Endothelial cell of umbilical vein (primary cell): ENCODE measurements around the gene KLHL30. TPM values are rescaled to one million over a fixed set of nuclear protein-coding genes. Genes with fewer than 3 reads are reported as not detected.

Source experiments
- BruUV-seq: library from RNA; stranded (reverse); fragments of 400-500 nt; replicated peaks from 2 replicates; lab custom pipeline; 2021; lab: Mats Ljungman, UMichigan
- CTCF ChIA-PET: fragments of 300-600, 350-600 bp; sonication (Branson Sonifier 250); formaldehyde crosslinking; loops from one replicate; lab custom pipeline; 2021; ENCODE audit warnings: antibody characterized with exemption, inconsistent platforms; lab: Charles Lee
- POLR2A ChIA-PET: fragments of 300-600, 350-600 bp; sonication (Branson Sonifier 250); formaldehyde crosslinking; loops from one replicate; lab custom pipeline; 2021; ENCODE audit warnings: antibody characterized with exemption, inconsistent platforms; lab: Charles Lee
- DNase-seq: peaks from one replicate; pipeline ENCODE4 v3.0.0-alpha.2; 2011; ENCODE audit warnings: low read depth, low spot score
- FAIRE-seq: peaks from 2 replicates; lab custom pipeline; 2011; peaks lifted over from hg19 to GRCh38; lab: Jason Lieb, UNC
- H2AFZ ChIP-seq: 2 replicates; pipeline ENCODE4 v1.6.0; 2012; ENCODE audit warnings: low read depth, low read length, control low read depth, inconsistent platforms
- H3K27ac ChIP-seq: 2 replicates; pipeline ENCODE4 v1.5.1; 2011; ENCODE audit warnings: low read depth, mild to moderate bottlenecking, control low read depth, low read length, moderate library complexity; ENCODE audit not compliant: insufficient read depth
- H3K27me3 ChIP-seq, 2 experiments: 2 replicates each; pipeline versions ENCODE4 v1.6.0 to v1.6.1; 2011; ENCODE audit warnings: low read length in 2 of 2, mixed read lengths in 1 of 2; ENCODE audit not compliant: control insufficient read depth in 2 of 2, insufficient read depth in 2 of 2
- H3K36me3 ChIP-seq, 2 experiments: 2 replicates in 1 of 2; 3 replicates in 1 of 2; pipeline ENCODE4 v1.5.1; 2011; ENCODE audit warnings: low read length in 2 of 2, mild to moderate bottlenecking in 1 of 2, moderate library complexity in 1 of 2; ENCODE audit not compliant: control insufficient read depth in 2 of 2, insufficient read depth in 2 of 2; ENCODE audit errors: extremely low read depth in 1 of 2
- H3K4me1 ChIP-seq: 3 replicates; pipeline ENCODE4 v1.5.1; 2011; ENCODE audit warnings: mild to moderate bottlenecking, low read length; ENCODE audit not compliant: control insufficient read depth, insufficient read depth; ENCODE audit errors: extremely low read depth
- H3K4me2 ChIP-seq: 2 replicates; pipeline ENCODE4 v1.6.1; 2011; ENCODE audit warnings: low read length, control low read depth, mixed read lengths; ENCODE audit not compliant: insufficient read depth
- H3K4me3 ChIP-seq, 3 experiments: fragments of 200-600 bp in 1 of 3; sonication (generic), shearing (Covaris generic) in 1 of 3; replicated peaks in 1 of 3; 2 replicates each; pipeline ENCODE4 v1.5.1; 2011 to 2016; ENCODE audit warnings: control low read depth in 3 of 3, low read length in 3 of 3, mild to moderate bottlenecking in 2 of 3, inconsistent platforms in 1 of 3, low read depth in 1 of 3, moderate library complexity in 1 of 3; ENCODE audit not compliant: insufficient read depth in 1 of 3
- H3K79me2 ChIP-seq: 2 replicates; pipeline ENCODE4 v1.6.0; 2012; ENCODE audit warnings: low read length, inconsistent platforms; ENCODE audit not compliant: control insufficient read depth, insufficient read depth
- H3K9ac ChIP-seq: replicated peaks from 2 replicates; pipeline ENCODE3; 2011; ENCODE audit warnings: low read length, control low read depth; ENCODE audit not compliant: insufficient read depth; ENCODE audit errors: extremely low read depth
- H3K9me1 ChIP-seq: replicated peaks from 3 replicates; pipeline ENCODE4 v1.6.0; 2011; ENCODE audit warnings: mild to moderate bottlenecking, low read length; ENCODE audit not compliant: control insufficient read depth, insufficient read depth; ENCODE audit errors: extremely low read depth
- H3K9me3 ChIP-seq: replicated peaks from 2 replicates; pipeline ENCODE4 v1.5.1; 2012; ENCODE audit warnings: low read length, inconsistent platforms; ENCODE audit not compliant: control insufficient read depth, insufficient read depth
- H4K20me1 ChIP-seq: replicated peaks from 2 replicates; pipeline ENCODE3; 2011; ENCODE audit warnings: mild to moderate bottlenecking, low read length; ENCODE audit not compliant: control insufficient read depth, insufficient read depth; ENCODE audit errors: extremely low read depth
- EZH2 ChIP-seq: IDR thresholded peaks from 2 replicates; pipeline ENCODE4 v1.6.1; 2012; ENCODE audit warnings: borderline replicate concordance, low read depth, mild to moderate bottlenecking, moderate library complexity, low read length, inconsistent platforms; ENCODE audit not compliant: severe bottlenecking
- FOS ChIP-seq: IDR thresholded peaks from 2 replicates; pipeline ENCODE4 v1.6.1; 2011; ENCODE audit warnings: mild to moderate bottlenecking, low read length, moderate library complexity, borderline replicate concordance; ENCODE audit not compliant: insufficient read depth
- GATA2 ChIP-seq: IDR thresholded peaks from 2 replicates; pipeline ENCODE4 v1.7.0; 2011; ENCODE audit warnings: low read depth, mild to moderate bottlenecking, moderate library complexity, mixed read lengths, low read length; ENCODE audit not compliant: insufficient read length, insufficient read depth
- JUN ChIP-seq: IDR thresholded peaks from 2 replicates; pipeline ENCODE4 v1.6.1; 2011; ENCODE audit warnings: borderline replicate concordance, low read depth; ENCODE audit not compliant: insufficient read length, insufficient read depth
- MYC ChIP-seq: IDR thresholded peaks from one replicate; pipeline ENCODE4 v1.6.1; 2011; ENCODE audit warnings: mild to moderate bottlenecking, low read depth, low read length
- POLR2A ChIP-seq: IDR thresholded peaks from 2 replicates; pipeline ENCODE4 v1.6.1; 2012; ENCODE audit warnings: low read depth, mild to moderate bottlenecking, control low read depth, low read length
- POLR2AphosphoS5 ChIP-seq: IDR thresholded peaks from 2 replicates; pipeline ENCODE4 v1.6.1; 2012; ENCODE audit warnings: low read depth, mild to moderate bottlenecking, control low read depth, low read length, moderate library complexity; ENCODE audit not compliant: insufficient read depth
- dilution Hi-C: fragments of 300-500 bp; cut with MboI; formaldehyde crosslinking; loops from one replicate; pipeline ENCODE4 v1.15.0; 2019; ENCODE audit warnings: low sequenced_read_pairs; ENCODE audit not compliant: extremely low pct_ligation_motif_present
- intact Hi-C: fragments of 100-400 bp; cut with micrococcal nuclease; formaldehyde crosslinking; loops from one replicate; pipeline ENCODE4 v1.10.0; 2022
- polyA plus RNA-seq, 4 experiments: library from polyadenylated mRNA; depleted of rRNA in 3 of 4; stranded (reverse) in 3 of 4; unstranded in 1 of 4; fragments of >200 nt; gene quantifications; 2 replicates each; pipeline versions ENCODE4 v1.2.1 to v1.2.3, GENCODE V29; 2011 to 2012; ENCODE audit warnings: missing spikeins in 1 of 4
- total RNA-seq: library from RNA; stranded (reverse); gene quantifications from 2 replicates; pipeline ENCODE4 v1.2.3, GENCODE V29; 2021
- TF ChIP-seq, protein P1 (sequence below): IDR thresholded peaks from 2 replicates; pipeline ENCODE4 v1.6.1; 2011; ENCODE audit not compliant: insufficient read depth, insufficient read length
- TF ChIP-seq, protein P2 (sequence below), 2 donors: IDR thresholded peaks; 1 replicate in 1 of 2; 2 replicates in 1 of 2; pipeline ENCODE4 v1.5.1; 2011; ENCODE audit warnings: low read length in 2 of 2, mild to moderate bottlenecking in 2 of 2, moderate library complexity in 2 of 2, control low read depth in 1 of 2, inconsistent platforms in 1 of 2, low read depth in 1 of 2; ENCODE audit not compliant: insufficient read depth in 1 of 2; ENCODE audit errors: extremely low read depth in 1 of 2

The KLHL30 gene
- total and polyA plus RNA-seq, 2 donors (not counting 3 experiments of a cell fraction or from before 2014, with no cell fraction given) = not detected

DNA sequence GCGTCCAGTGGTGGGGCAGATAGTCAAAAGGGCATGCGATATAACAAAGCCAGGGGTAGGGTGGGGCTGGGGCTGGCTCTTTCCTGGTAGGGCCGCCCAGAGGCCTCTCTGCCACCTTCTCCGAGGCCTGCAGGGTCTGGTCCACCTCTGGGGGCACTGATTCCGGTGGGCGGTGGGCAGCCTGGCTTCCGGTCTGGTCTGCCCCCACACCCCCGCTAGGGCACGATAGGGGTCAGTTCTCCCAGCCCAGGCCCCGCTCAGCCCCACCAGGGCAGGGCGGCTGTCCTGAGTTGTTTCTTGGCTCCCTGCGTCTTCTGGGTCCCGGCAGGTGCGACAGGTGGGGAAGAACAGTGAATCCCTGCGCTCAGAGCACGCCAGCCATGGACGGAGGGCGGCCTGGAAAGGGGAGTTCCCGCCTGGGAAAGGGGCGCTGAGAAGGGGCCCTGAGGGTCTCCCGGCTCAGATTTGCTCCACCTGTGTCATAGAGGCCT is 19.6 kb downstream of the KLHL30 start:
- Histone ChIP-seq H3K4me2 (no peak overlapping the region), H2AFZ (no peak overlapping the region), H3K27ac (no peak overlapping the region), H3K4me3 (no peak overlapping the region), H4K20me1 (no peaks in the 10 kb centered on the region), H3K9me1 (no peaks in the 10 kb centered on the region), H3K79me2 (no peaks in the 10 kb centered on the region), H3K9me3 (no peaks in the 10 kb centered on the region), H3K27me3 (peaks cover 2 to 3% of the 10 kb centered on the region in 2 experiments), H3K36me3 (no peaks in the 10 kb centered on the region), H3K9ac (no peak overlapping the region), H3K4me1 (no peaks in the 10 kb centered on the region)
- BruUV-seq = no TSS peak
- dilution Hi-C loops (no loop called here), intact Hi-C loops (loop anchor here (2.0 kb wide), 1 partner anchor 45 kb away; the partner anchor contains the start of gene ILKAP)
- DNase-seq (no peak), FAIRE-seq (no peak)
- ChIA-PET CTCF (interaction anchor here (3.2 kb wide), 1 partner anchor 105 kb away, joined by 35 read pairs; no protein-coding TSS in a partner anchor), POLR2A (no interaction called here)
- TF ChIP-seq, protein P1, sequence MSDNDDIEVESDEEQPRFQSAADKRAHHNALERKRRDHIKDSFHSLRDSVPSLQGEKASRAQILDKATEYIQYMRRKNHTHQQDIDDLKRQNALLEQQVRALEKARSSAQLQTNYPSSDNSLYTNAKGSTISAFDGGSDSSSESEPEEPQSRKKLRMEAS = no peak
- TF ChIP-seq JUN (no peak), FOS (no peak), EZH2 (no peak), POLR2A (no peak), GATA2 (no peak), MYC (no peak), POLR2AphosphoS5 (no peak)
- TF ChIP-seq, protein P2, sequence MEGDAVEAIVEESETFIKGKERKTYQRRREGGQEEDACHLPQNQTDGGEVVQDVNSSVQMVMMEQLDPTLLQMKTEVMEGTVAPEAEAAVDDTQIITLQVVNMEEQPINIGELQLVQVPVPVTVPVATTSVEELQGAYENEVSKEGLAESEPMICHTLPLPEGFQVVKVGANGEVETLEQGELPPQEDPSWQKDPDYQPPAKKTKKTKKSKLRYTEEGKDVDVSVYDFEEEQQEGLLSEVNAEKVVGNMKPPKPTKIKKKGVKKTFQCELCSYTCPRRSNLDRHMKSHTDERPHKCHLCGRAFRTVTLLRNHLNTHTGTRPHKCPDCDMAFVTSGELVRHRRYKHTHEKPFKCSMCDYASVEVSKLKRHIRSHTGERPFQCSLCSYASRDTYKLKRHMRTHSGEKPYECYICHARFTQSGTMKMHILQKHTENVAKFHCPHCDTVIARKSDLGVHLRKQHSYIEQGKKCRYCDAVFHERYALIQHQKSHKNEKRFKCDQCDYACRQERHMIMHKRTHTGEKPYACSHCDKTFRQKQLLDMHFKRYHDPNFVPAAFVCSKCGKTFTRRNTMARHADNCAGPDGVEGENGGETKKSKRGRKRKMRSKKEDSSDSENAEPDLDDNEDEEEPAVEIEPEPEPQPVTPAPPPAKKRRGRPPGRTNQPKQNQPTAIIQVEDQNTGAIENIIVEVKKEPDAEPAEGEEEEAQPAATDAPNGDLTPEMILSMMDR (IDR thresholded peaks at IDR 0.05; ENCODE audit: extremely low read depth in 1 of 2, insufficient read depth in 1 of 2, low read depth in 1 of 2, low read length in 2 of 2) = no peak
